ENCODE results near the gene CPO. TPM values are rescaled to one million over a fixed set of nuclear protein-coding genes. Genes with fewer than 3 reads are reported as not detected.

Gene CPO
- total and polyA plus RNA-seq, 4 experiments from 2014 or later, result not detected

- H3K4me1 ChIP-seq (ENCODE audit: insufficient read depth, low read length), result no peaks in the 10 kb centered on the region
- POLR2A ChIA-PET (ENCODE audit: partially characterized antibody), result no interaction called here
- no peak for DNase-seq
- H3K4me3 ChIP-seq (ENCODE audit: low read length in 2 of 2), result no peak overlapping the region
- intact Hi-C loops (cut with micrococcal nuclease), result no loop called here
- Mint-ChIP-seq H3K27ac (no peak overlapping the region), H3K4me3 (no peak overlapping the region), H3K27me3 (no peaks in the 10 kb centered on the region), H3K4me1 (no peaks in the 10 kb centered on the region), H3K36me3 (peaks cover 0 to 4% of the 10 kb centered on the region in 2 donors), H3K9me3 (peaks cover 0 to 13% (median 10%) of the 10 kb centered on the region in 8 donors)
- H3K27me3 ChIP-seq (ENCODE audit: insufficient read depth, low read length), result no peaks in the 10 kb centered on the region
- H3K27ac ChIP-seq (ENCODE audit: low read depth, low read length), result no peak overlapping the region
- CTCF ChIA-PET (ENCODE audit: partially characterized antibody), result interaction anchor here (0.7 kb wide), 1 partner anchor 645 kb away, joined by 4 read pairs; no protein-coding TSS in a partner anchor
- H3K36me3 ChIP-seq (ENCODE audit: insufficient read depth, low read length), result no peaks in the 10 kb centered on the region
- H3K9me3 ChIP-seq (ENCODE audit: control insufficient read depth in 1 of 2, low read length in 2 of 2), result no peaks in the 10 kb centered on the region
Observed at GRCh38 chr2:206958261-206958660, 18.9 kb downstream of the CPO start.

GRCh38 chr2:206962966-206963365 is 23.6 kb downstream of the CPO start:
- H3K27me3 Mint-ChIP-seq, result peaks cover 0 to 4% of the 10 kb centered on the region in 2 donors
- no peaks in the 10 kb centered on the region for H3K9me3 ChIP-seq (ENCODE audit: control insufficient read depth in 1 of 2, low read length in 2 of 2)
- H3K36me3 Mint-ChIP-seq, result no peaks in the 10 kb centered on the region
- no peak overlapping the region for H3K4me3 Mint-ChIP-seq
- POLR2A ChIA-PET (ENCODE audit: partially characterized antibody), result no interaction called here
- peaks cover 0 to 2% (median 0%) of the 10 kb centered on the region in 8 donors for H3K9me3 Mint-ChIP-seq
- CTCF ChIA-PET (ENCODE audit: partially characterized antibody), result no interaction called here
- no peaks in the 10 kb centered on the region for H3K4me1 ChIP-seq (ENCODE audit: insufficient read depth, low read length)
- H3K27me3 ChIP-seq (ENCODE audit: insufficient read depth, low read length), result no peaks in the 10 kb centered on the region
- DNase-seq, result no peak
- intact Hi-C loops (cut with micrococcal nuclease), result no loop called here
- no peak overlapping the region for H3K4me3 ChIP-seq (ENCODE audit: low read length in 2 of 2)
- H3K27ac Mint-ChIP-seq, result no peak overlapping the region
- H3K4me1 Mint-ChIP-seq, result no peaks in the 10 kb centered on the region
- no peak overlapping the region for H3K27ac ChIP-seq (ENCODE audit: low read depth, low read length)
- no peaks in the 10 kb centered on the region for H3K36me3 ChIP-seq (ENCODE audit: insufficient read depth, low read length)

- Mint-ChIP-seq H3K9me3 (peaks cover 0 to 2% (median 0%) of the 10 kb centered on the region in 8 donors), H3K4me3 (no peak overlapping the region), H3K27me3 (peaks cover 6 to 10% of the 10 kb centered on the region in 2 donors), H3K27ac (no peak overlapping the region), H3K36me3 (no peaks in the 10 kb centered on the region), H3K4me1 (no peaks in the 10 kb centered on the region)
- POLR2A ChIA-PET (ENCODE audit: partially characterized antibody), result no interaction called here
- no peak for DNase-seq
- no peak overlapping the region for H3K4me3 ChIP-seq (ENCODE audit: low read length in 2 of 2)
- no peaks in the 10 kb centered on the region for H3K27me3 ChIP-seq (ENCODE audit: insufficient read depth, low read length)
- H3K4me1 ChIP-seq (ENCODE audit: insufficient read depth, low read length), result no peaks in the 10 kb centered on the region
- intact Hi-C loops (cut with micrococcal nuclease), result no loop called here
- no peaks in the 10 kb centered on the region for H3K9me3 ChIP-seq (ENCODE audit: control insufficient read depth in 1 of 2, low read length in 2 of 2)
- no peaks in the 10 kb centered on the region for H3K36me3 ChIP-seq (ENCODE audit: insufficient read depth, low read length)
- CTCF ChIA-PET (ENCODE audit: partially characterized antibody), result no interaction called here
- H3K27ac ChIP-seq (ENCODE audit: low read depth, low read length), result no peak overlapping the region
Observed at GRCh38 chr2:206968134-206969086, 29.1 kb downstream of the CPO start.

GRCh38 chr2:206969192-206969591 is 29.9 kb downstream of the CPO start:
- H3K36me3 Mint-ChIP-seq, result no peaks in the 10 kb centered on the region
- no peak overlapping the region for H3K4me3 ChIP-seq (ENCODE audit: low read length in 2 of 2)
- intact Hi-C loops (cut with micrococcal nuclease), result no loop called here

GRCh38 chr2:206970589-206971360 is 31.5 kb downstream of the CPO start:
- ChIA-PET POLR2A (ENCODE audit: partially characterized antibody) (no interaction called here), CTCF (ENCODE audit: partially characterized antibody) (no interaction called here)
- Mint-ChIP-seq H3K36me3 (no peaks in the 10 kb centered on the region), H3K27ac (no peak overlapping the region), H3K27me3 (peaks cover 11 to 14% of the 10 kb centered on the region in 2 donors), H3K9me3 (peaks cover 0 to 6% (median 2%) of the 10 kb centered on the region in 8 donors), H3K4me3 (no peak overlapping the region), H3K4me1 (no peaks in the 10 kb centered on the region)
- no peaks in the 10 kb centered on the region for H3K36me3 ChIP-seq (ENCODE audit: insufficient read depth, low read length)
- H3K4me1 ChIP-seq (ENCODE audit: insufficient read depth, low read length), result no peaks in the 10 kb centered on the region
- H3K9me3 ChIP-seq (ENCODE audit: control insufficient read depth in 1 of 2, low read length in 2 of 2), result no peaks in the 10 kb centered on the region
- DNase-seq, result no peak
- no peaks in the 10 kb centered on the region for H3K27me3 ChIP-seq (ENCODE audit: insufficient read depth, low read length)
- intact Hi-C loops (cut with micrococcal nuclease), result no loop called here
- no peak overlapping the region for H3K27ac ChIP-seq (ENCODE audit: low read depth, low read length)
- no peak overlapping the region for H3K4me3 ChIP-seq (ENCODE audit: low read length in 2 of 2)

More at GRCh38 chr2:206969192-206969591, 29.9 kb downstream of the CPO start:
- no peaks in the 10 kb centered on the region for H3K27me3 ChIP-seq (ENCODE audit: insufficient read depth, low read length)
- H3K27ac ChIP-seq (ENCODE audit: low read depth, low read length), result no peak overlapping the region
- ChIA-PET POLR2A (ENCODE audit: partially characterized antibody) (no interaction called here), CTCF (ENCODE audit: partially characterized antibody) (interaction anchor here (1.0 kb wide), 1 partner anchor 11 kb away, joined by 3 read pairs; no protein-coding TSS in a partner anchor)
- Mint-ChIP-seq H3K9me3 (peaks cover 0 to 2% (median 0%) of the 10 kb centered on the region in 8 donors), H3K4me3 (no peak overlapping the region), H3K4me1 (no peaks in the 10 kb centered on the region), H3K27me3 (peaks cover 10% of the 10 kb centered on the region in 2 donors), H3K27ac (no peak overlapping the region)
- no peaks in the 10 kb centered on the region for H3K9me3 ChIP-seq (ENCODE audit: control insufficient read depth in 1 of 2, low read length in 2 of 2)
- H3K4me1 ChIP-seq (ENCODE audit: insufficient read depth, low read length), result no peaks in the 10 kb centered on the region
- no peak for DNase-seq
- H3K36me3 ChIP-seq (ENCODE audit: insufficient read depth, low read length), result no peaks in the 10 kb centered on the region

GRCh38 chr2:206971805-206972204 is 32.5 kb downstream of the CPO start:
- Mint-ChIP-seq H3K36me3 (no peaks in the 10 kb centered on the region), H3K9me3 (peaks cover 0 to 6% (median 1%) of the 10 kb centered on the region in 8 donors)
- CTCF ChIA-PET (ENCODE audit: partially characterized antibody), result no interaction called here

GRCh38 chr2:206974551-206974950 is 35.2 kb downstream of the CPO start:
- Mint-ChIP-seq H3K27me3 (peaks cover 11 to 14% of the 10 kb centered on the region in 2 donors), H3K27ac (no peak overlapping the region), H3K4me1 (no peaks in the 10 kb centered on the region), H3K4me3 (no peak overlapping the region), H3K9me3 (peaks cover 0 to 6% (median 2%) of the 10 kb centered on the region in 8 donors), H3K36me3 (no peaks in the 10 kb centered on the region)
- Histone ChIP-seq H3K4me3 (ENCODE audit: low read length in 2 of 2) (no peak overlapping the region), H3K4me1 (ENCODE audit: insufficient read depth, low read length) (no peaks in the 10 kb centered on the region), H3K27ac (ENCODE audit: low read depth, low read length) (no peak overlapping the region), H3K36me3 (ENCODE audit: insufficient read depth, low read length) (no peaks in the 10 kb centered on the region), H3K9me3 (ENCODE audit: control insufficient read depth in 1 of 2, low read length in 2 of 2) (no peaks in the 10 kb centered on the region), H3K27me3 (ENCODE audit: insufficient read depth, low read length) (no peaks in the 10 kb centered on the region)
- ChIA-PET POLR2A (ENCODE audit: partially characterized antibody) (no interaction called here), CTCF (ENCODE audit: partially characterized antibody) (no interaction called here)
- no peak for DNase-seq
- intact Hi-C loops (cut with micrococcal nuclease), result no loop called here

More at GRCh38 chr2:206971805-206972204, 32.5 kb downstream of the CPO start:
- no peak for DNase-seq
- no peak overlapping the region for H3K27ac ChIP-seq (ENCODE audit: low read depth, low read length)
- intact Hi-C loops (cut with micrococcal nuclease), result no loop called here
- H3K9me3 ChIP-seq (ENCODE audit: control insufficient read depth in 1 of 2, low read length in 2 of 2), result no peaks in the 10 kb centered on the region
- no peaks in the 10 kb centered on the region for H3K27me3 ChIP-seq (ENCODE audit: insufficient read depth, low read length)
- no peaks in the 10 kb centered on the region for H3K4me1 Mint-ChIP-seq
- POLR2A ChIA-PET (ENCODE audit: partially characterized antibody), result no interaction called here
- H3K4me1 ChIP-seq (ENCODE audit: insufficient read depth, low read length), result no peaks in the 10 kb centered on the region
- H3K4me3 ChIP-seq (ENCODE audit: low read length in 2 of 2), result no peak overlapping the region
- H3K4me3 Mint-ChIP-seq, result no peak overlapping the region
- H3K27me3 Mint-ChIP-seq, result peaks cover 13 to 14% of the 10 kb centered on the region in 2 donors
- no peaks in the 10 kb centered on the region for H3K36me3 ChIP-seq (ENCODE audit: insufficient read depth, low read length)
- H3K27ac Mint-ChIP-seq, result no peak overlapping the region

Data from CD4-positive, alpha-beta memory T cell (primary cell).